ENCODE results near the gene DIAPH3. TPM values are rescaled to one million over a fixed set of nuclear protein-coding genes. Genes with fewer than 3 reads are reported as not detected.

Gene DIAPH3
- total RNA-seq, 1 donor from 2014 or later, result 8.7 TPM

DNA sequence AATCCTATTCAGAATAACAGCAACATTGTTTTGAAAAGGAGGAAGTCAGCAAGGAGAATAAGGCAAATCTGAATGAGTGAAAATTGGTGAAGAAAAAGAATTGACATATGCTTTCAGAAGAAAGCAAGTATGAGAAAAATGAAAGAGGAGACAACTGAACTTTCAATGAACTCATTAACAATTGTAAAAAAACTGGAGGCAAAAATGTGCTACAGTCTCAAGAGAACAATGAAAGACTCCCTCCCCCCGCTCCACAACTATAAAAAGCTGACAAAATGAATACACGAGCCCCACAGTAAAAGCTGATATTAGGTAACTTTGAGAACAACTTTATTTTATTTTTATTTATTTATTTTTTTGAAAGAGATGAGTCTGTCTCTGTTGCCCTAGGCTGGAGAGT lies 373.1 kb downstream of the DIAPH3 start:
- DNase-seq (ENCODE audit: low read depth in 2 of 2), result peak in 1 of 2 donors; percentile 37

DNA sequence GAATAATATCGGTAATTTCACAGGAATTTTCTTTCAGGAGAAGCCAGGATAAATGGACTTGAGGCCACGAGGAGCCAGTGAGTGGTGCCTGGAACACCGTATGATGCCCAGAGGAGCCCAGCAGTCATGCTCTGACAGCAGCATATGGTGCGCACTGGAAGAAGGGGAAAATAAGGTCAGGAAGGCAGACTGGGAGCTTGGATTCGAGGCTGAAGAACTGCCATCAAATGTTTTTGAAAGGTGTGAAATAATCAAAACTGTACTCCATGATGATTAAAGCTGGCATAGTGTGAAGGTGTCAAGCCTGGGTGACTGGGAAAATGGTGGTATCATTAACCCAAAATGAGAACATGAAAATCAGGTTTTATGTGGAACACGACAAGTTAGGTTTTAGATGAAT lies 374.2 kb downstream of the DIAPH3 start:
- no peak for DNase-seq (ENCODE audit: low read depth in 2 of 2)

DNA sequence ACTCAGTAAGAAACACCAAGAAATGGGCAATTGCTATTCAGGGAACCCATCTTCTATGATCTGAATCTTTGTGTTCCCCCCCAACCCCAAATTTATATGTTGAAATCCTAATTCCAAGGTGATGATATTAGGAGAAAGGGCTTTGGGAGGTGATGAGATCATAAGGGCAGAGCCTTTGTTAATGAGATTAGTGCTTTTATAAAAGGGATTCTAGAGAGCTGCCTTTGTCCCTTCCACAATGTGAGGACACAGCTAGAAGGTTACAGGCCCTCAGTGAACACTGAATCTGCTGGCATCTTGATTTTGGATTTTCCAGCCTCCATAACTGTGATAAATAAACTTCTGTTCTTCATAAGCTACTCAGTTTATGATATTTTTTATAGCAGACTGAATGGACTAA lies 376.0 kb downstream of the DIAPH3 start:
- no peak for DNase-seq (ENCODE audit: low read depth in 2 of 2)

DNA sequence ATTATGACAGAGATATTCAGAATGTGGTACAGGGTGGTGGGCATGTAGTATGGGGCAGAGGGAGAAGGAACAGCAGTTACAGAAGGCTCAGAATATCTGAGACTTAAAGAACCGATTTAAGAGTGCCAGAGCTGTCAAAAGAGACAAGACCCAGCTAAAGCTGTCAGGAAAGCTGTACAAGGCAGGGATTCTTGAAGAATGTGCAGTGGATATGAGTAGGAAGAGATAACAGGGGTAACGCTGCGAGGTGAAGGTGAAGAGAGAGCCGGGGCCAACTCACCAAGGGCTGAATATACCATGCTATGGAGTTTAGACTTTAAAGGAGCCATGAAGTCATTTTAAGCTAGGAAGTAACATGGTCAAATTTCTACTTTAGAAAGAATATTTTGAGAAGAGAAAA lies 381.0 kb downstream of the DIAPH3 start:
- no peak for DNase-seq (ENCODE audit: low read depth in 2 of 2)

DNA sequence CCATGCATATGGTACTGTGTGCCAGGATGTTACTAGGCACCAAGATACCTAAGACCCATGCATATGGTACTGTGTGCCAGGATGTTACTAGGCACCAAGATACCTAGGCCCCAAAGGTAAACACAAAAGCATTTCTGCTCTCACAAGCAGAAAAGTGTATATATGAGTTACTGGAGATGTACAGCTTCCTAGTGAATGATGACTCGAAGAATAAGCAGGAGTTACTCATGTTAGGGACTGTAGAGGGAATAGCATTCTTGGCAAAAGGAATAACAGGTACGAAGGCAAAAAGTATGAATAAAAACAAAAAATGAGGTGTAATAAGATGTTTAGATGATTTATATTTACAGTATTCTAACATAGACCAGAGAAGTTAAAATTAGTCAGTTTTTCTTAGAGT lies 383.7 kb downstream of the DIAPH3 start:
- no peak for DNase-seq (ENCODE audit: low read depth in 2 of 2)

DNA sequence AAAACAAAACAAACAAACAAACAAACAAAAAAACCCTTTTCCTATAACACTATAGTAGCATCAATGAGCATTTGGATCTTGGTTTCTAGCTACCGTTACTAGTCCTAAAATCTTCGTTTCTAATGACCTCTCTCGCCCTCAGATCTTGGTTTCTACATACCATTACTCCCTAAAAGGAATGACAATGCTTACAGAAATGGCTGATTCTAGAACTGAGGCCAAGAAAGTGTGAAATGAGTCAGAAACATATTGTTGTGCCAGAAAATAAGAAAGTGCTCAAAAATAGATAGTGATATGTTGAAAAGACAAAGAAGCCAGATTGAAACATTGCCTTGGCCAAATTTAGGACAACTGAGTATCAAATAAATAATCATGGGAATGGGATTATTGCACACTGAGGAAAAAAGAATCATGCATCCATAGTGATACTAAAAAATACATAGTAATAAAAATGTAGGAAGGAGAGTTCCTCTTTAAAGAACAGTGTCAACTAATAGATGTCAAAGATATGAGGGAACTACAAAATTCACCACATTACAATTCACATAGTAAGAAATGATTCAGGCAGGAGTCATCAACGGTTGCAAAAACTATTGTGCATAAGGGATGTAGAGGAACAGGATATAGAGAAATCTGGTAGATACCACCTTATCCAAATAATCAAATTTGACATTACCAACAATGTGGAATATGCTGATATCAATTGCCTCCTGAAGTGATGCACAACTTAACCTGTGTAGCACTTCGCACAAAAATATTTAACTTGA lies 386.6 kb downstream of the DIAPH3 start:
- peak in 1 of 2 donors; percentile 47 for DNase-seq (ENCODE audit: low read depth in 2 of 2)

DNA sequence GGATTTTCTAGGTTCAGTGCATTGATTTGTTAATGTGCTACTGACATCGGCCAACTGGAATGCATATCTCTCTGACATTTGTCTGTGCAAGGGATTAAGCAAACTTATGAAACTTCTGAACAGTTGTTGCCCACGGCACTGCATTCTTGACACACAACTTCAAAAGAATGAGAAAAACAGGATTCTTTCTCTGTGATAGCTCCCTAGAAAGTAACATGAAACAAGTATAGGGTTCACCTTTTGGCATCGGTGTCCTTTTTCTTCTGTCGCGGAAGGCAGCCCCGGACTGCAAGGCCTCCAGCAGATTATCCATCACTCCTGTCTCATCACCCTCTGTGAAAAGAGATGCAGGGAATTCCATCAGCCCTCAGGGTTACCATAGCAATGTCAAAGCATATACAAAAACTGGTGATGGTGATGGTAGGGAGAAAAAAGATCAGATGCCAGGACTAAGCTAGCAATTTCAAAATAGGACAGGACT lies 389.2 kb downstream of the DIAPH3 start:
- no peak for DNase-seq (ENCODE audit: low read depth in 2 of 2)

DNA sequence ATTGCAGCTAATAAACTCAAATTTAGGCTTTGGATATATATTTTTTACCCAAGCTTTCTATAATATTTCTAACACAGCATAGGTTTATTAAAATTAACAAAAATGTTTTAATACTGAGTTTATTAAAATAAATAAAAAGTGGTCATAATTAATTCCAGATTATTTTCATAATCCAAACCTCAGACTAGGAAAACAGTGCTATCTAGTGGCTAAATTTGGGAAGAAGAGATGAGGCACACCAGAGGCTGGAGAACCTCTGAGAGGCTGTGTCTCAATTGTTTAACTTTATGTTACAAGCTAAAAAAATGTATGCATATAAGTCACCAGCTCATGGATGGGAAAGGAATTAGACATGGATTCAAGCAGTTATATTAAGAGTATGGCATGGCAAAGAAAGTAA lies 392.5 kb downstream of the DIAPH3 start:
- DNase-seq (ENCODE audit: low read depth in 2 of 2), result peak; percentile 9 to 29

DNA sequence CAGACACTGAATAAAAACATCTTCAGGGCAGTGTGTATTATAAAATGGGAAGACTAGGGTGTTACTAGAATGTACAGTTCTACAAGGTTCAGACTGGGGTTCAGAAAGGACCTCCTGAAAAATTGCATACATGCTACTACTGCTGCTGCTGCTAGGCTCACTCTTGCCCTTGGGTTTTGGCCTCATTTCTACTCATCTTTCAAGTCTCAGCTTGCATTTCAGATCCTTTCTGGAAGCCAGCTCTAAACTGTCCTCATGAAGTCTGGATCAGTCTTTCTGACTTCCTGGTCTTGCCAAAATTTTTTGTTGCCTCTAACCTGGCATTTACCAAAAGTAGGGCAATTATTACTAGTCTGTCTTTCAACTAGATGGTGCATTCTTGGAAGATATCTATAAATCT lies 393.3 kb downstream of the DIAPH3 start:
- DNase-seq (ENCODE audit: low read depth in 2 of 2), result no peak

DNA sequence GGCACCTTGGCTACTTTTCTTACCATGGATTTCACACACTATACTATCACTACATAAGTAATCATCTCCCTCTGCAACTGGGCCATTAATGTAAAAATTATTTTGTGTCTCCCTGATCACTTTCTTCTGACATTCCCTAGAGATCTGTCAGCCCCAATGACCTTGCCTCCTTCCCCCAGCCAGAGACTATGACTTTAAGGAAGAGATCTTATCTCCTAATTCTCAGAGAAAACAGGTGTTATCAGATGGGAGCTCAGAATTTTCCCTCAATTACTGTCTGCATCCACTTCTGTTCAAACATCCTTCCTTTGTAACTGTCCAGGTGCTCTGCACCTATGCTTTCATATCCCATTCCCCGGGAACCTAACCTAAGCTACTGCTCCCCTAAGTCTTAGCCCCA lies 397.5 kb downstream of the DIAPH3 start:
- DNase-seq (ENCODE audit: low read depth in 2 of 2), result no peak

DNA sequence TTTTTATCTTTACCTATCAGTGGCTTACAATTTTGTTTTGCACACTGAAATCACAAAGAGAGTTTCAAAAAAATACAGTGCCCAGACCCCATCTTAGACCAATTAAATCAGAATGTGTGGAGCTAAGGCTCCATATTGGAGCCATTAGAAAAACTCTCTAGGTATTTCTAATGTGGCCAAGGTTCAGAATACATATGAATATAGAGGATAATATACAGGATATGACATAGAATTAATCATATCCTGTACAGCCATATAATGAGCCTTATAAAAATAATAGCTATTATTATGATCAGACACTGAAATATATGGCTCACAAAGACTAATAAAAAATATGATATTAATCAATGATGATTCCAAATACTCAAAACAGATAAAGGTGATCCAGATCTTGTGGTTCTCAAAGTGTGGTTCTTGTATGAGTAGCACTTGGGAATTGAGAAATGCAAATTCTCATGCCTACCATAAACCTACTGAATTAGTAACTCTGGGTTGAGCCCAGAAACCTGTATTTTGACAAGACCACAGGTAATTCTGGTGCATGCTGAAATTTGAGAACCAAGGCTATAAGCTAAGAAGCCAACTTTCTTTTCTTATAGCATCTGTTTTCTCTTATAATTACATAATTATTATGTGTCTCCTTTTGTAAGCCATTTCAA lies 408.0 kb downstream of the DIAPH3 start:
- DNase-seq (ENCODE audit: low read depth in 2 of 2), result peak in 1 of 2 donors; percentile 23

DNA sequence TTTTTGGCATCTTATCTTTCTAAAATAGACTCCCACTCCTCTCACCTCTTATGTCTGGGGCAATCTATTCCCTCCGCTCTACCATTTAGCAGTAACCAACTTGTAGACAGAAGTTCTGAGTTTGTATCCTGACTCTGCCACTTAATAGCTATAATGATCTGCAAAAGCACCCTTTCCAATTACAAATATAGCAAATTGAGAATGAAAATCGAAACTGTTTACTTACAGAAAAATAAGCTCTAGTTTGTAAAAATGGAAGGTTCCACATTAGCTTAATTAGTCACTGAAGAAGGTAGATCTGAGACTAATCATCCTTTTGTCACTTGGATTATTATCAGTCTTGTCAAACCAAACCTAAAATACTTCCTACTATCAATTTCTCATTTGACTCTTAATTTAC lies 409.3 kb downstream of the DIAPH3 start:
- no peak for DNase-seq (ENCODE audit: low read depth in 2 of 2)

DNA sequence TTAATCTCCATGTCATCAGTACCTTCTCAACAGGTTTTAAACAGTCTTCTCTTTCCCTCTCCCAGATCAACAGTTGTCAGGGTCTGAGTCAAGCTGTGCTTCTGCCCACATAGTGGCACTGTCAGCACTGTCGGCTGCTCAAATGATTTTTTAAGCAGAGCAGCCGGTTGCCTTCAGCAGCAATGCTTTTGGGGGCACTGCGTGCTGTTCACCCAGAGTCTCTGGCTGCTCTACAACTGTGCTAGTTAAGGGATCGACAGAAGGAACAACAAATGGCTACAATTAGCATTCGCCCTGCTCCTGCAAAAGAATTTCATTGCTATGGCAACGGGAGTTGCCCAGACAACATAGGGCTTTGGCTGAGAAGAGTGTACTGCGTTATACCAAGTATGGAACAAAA lies 412.9 kb downstream of the DIAPH3 start:
- no peak for DNase-seq (ENCODE audit: low read depth in 2 of 2)

DNA sequence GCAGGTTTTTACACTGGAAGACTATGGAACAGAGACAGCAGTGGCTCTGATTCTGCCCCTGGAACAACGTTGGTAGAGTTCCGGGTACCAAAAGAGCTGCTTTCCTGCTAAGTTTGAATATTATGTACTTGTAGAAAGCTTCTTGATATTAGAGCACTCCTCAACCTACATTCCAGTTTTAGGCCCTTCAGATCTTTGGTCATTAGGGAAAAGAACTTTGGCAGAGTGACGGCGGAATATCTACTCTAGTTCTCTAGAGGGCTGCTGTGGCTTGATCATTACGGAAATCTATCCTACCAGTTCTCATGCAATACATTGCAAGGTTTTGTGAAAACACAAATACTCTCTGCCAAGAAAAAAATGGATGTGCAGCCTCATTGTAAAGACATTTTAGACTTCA lies 415.7 kb downstream of the DIAPH3 start:
- no peak for DNase-seq (ENCODE audit: low read depth in 2 of 2)

DNA sequence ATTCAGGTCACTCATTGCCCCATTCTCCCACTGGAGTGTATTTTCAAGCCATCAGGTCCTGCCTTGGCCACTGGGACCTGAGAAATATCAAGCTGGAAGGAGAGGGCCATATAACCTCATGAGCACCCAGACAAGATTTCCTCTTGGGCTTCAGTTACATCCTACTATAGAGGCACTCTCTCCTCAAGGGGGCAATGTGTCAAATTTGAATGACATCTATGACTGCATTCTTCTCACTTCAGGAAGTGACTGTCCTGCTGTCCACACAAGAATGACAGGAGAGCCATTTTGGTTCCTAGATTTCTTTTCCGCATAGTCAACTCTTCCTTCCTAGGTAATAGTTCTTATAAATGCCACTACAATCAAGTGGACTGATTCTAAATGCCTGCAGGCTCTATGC lies 416.2 kb downstream of the DIAPH3 start:
- no peak for DNase-seq (ENCODE audit: low read depth in 2 of 2)

DNA sequence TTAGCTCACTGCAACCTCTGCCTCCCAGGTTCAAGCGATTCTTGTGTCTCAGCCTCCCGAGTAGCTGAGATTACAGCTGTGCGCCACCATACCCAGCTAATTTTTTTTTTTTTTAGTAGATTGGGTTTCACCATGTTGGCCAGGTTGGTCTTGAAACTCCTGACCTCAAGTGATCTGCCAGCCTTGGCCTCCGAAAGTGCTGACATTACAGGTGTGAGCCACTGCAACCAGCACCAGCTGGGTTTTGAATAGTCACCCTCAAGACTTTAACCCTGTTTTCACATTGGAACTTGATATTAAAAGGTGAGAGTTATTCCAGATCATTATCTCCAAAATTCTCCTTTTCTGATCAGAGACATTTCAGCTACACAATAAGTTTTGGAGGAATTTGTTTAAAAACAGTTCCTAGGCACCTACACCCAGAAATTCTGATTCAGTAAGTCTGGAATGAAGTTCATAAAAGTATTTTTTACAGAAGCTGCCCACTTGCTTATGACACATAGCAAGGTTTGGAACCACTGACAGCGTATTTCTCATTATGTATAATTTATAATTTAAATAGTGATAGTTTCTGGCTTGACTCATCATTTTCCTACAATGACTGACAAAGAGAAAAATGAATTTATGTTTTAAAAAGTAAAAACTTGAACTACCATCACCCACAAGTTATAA lies 417.3 kb downstream of the DIAPH3 start:
- DNase-seq (ENCODE audit: low read depth in 2 of 2), result no peak

DNA sequence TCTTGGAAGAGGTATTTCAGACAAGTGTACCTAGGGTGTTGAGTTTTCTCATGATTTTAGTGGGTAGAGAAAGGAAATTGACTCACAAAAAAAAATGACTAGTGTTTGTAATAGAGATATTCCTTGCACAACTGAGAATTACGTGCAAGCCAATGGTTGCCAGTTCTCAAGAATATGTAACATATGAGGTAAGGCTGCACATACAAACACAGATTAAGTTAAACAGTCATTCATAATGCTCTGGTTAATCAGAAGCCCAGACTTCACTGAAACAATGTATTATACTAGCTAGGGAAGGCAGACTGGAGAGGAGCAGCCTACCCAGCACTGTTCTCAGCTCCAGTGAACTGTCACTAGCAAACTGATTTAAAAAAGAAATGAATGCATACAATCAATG lies 418.3 kb downstream of the DIAPH3 start:
- no peak for DNase-seq (ENCODE audit: low read depth in 2 of 2)

DNA sequence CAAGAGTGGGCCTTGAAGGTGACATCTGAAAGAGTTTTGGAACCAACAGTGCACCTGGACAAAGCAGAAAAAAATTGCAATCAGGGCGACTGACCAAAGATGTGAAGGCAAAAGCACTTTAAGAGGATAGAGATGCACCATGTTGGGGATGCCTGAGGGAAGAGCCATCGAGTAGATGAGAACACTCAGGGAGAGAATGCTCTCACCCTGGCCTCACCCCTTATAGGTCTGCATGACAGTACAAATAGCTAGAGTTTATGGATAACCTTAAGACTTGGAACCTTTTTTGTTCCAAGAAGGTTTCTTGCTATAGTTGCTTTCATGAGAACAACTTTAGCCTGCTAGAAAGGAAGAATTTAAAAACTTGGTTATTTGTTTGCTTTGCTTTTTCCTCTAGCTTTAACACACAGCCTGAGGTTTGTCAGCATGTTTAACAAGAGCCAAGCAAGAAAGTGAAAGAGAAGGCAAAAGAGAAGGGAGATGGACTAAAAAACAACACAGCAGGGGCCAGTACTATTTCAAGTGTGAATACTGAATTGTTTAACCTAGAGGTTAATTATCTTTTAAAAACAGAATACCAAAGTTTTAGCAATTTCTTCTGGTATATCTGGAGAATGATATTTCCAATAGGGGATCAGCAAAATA lies 418.9 kb downstream of the DIAPH3 start:
- no peak for DNase-seq (ENCODE audit: low read depth in 2 of 2)

DNA sequence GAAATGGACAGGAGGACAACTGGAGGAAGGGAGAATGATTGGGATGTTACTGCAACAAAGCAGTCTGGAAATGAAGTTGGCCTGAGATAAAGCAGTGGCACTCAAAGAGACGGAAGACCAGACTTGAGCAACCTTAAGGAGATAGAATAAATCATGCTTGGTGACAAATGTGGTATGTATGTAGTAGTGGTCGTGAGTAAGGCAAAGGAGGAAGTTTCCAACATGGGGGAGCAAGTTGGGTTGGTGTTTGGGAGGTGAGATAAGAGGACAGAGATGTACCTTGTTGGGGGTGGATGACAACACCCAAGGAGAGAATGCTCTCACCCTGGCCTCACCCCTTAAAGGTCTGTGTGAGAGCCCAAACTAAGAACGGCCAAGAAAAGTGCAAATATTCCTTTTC lies 420.5 kb downstream of the DIAPH3 start:
- DNase-seq (ENCODE audit: low read depth in 2 of 2), result no peak

DNA sequence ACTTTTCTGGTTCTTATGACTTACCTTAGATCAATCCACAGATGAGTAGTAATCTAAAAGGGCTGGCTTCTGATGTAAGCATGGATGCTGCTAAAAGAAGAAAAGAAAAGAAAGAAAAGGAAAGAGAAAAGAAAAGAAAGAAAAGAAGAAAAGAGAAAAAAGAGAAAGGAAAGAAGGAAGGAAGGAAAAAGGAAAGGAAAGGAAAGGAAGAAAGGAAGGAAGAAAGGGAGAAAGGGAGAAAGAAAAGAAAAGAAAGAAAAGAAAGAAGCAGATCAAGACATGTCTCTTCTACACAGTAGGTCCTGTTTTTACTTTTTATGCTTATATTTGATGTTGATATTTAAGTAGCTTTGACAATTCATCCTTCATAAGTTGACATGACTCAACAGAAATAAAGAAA lies 421.3 kb downstream of the DIAPH3 start:
- no peak for DNase-seq (ENCODE audit: low read depth in 2 of 2)

DNA sequence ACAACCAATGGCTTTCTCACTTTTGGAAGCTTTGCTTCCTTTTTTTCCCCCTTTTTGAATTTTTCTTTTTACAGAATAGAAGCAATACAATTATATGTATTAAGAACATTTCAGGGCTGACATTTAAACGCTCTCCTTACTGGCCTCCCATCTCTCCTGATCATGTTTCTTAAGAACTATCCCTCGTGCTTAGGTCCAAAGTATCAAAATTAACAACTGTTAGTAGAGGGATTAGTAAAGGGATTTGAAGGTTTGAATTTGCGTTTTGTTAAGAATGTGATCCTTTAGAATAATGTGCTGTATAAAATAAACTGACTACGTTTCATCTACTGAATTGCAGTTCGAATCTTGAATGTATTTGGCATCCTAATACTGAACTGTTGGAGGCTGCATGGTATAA lies 424.8 kb downstream of the DIAPH3 start:
- DNase-seq (ENCODE audit: low read depth in 2 of 2), result no peak

DNA sequence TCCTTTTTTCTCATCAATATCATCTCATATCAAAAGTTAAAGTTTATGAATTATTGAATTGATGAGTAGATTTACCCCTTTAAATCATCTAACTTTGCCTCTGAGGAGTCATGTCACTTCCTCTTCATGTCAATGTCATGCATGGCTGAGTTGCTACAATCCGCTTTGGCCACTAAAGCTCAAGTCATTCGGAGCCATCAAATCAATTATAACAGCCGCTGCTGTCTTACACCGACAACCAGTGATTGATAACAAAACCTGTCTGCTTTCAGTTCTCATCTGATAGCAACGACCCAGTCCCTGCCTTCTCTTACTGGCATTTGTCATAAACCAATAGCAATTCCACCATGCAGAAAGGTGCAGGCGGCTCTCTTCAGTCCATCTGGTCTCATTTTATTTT lies 429.3 kb downstream of the DIAPH3 start:
- no peak for DNase-seq (ENCODE audit: low read depth in 2 of 2)
